Kidney (tissue), 14 donors: ENCODE data around the gene MGST3. TPM values are rescaled to one million over a fixed set of nuclear protein-coding genes. Genes with fewer than 3 reads are reported as not detected.
"Not testable (repeated sequence)": the region's sequence is repeated elsewhere in the genome, so short reads cannot be mapped to it uniquely, and the experiment has no call there.

ENCODE experiments used
- DNase-seq, 5 donors: peaks; one replicate each; pipeline ENCODE4 v3.0.0-alpha.2; 2013 to 2020
- FAIRE-seq: peaks from 2 replicates; lab custom pipeline; 2012; peaks lifted over from hg19 to GRCh38; lab: Jason Lieb, UNC
- H3K27ac ChIP-seq, 2 donors: one replicate each; pipeline ENCODE4 v1.7.0; 2013; ENCODE audit warnings: low read depth in 2 of 2, low read length in 2 of 2, inconsistent platforms in 1 of 2
- H3K27me3 ChIP-seq: one replicate; pipeline ENCODE4 v1.7.1; 2013; ENCODE audit warnings: low read length, inconsistent platforms; ENCODE audit not compliant: control insufficient read depth, insufficient read depth
- H3K36me3 ChIP-seq, 3 donors: one replicate each; pipeline versions ENCODE4 v1.7.0 to v1.7.1; 2013; ENCODE audit warnings: low read length in 3 of 3, control low read depth in 1 of 3, inconsistent platforms in 1 of 3; ENCODE audit not compliant: insufficient read depth in 3 of 3, control insufficient read depth in 2 of 3
- H3K4me1 ChIP-seq, 3 donors: one replicate each; pipeline versions ENCODE4 v1.7.0 to v1.7.1; 2013; ENCODE audit warnings: low read length in 3 of 3, inconsistent platforms in 1 of 3, low read depth in 1 of 3; ENCODE audit not compliant: control insufficient read depth in 2 of 3, insufficient read depth in 2 of 3
- H3K4me3 ChIP-seq, 3 donors: one replicate each; pipeline versions ENCODE4 v1.7.0 to v1.8.1; 2013; ENCODE audit warnings: low read length in 3 of 3, control low read depth in 1 of 3, inconsistent platforms in 1 of 3
- H3K9ac ChIP-seq, 3 donors: one replicate each; pipeline versions ENCODE4 v1.7.0 to v1.7.1; 2013; ENCODE audit warnings: low read length in 3 of 3, control low read depth in 1 of 3, inconsistent platforms in 1 of 3
- H3K9me3 ChIP-seq, 3 donors: one replicate each; pipeline versions ENCODE4 v1.7.0 to v1.7.1; 2013; ENCODE audit warnings: low read length in 3 of 3, control low read depth in 1 of 3, inconsistent platforms in 1 of 3; ENCODE audit not compliant: control insufficient read depth in 2 of 3, insufficient read depth in 1 of 3
- intact Hi-C: fragments of 100-400 bp; cut with DNase I; formaldehyde crosslinking; loops from one replicate; pipeline ENCODE4 v1.11.1; 2022
- polyA plus RNA-seq: library from polyadenylated mRNA; stranded (reverse); fragments of 350-450 nt; fragmentation: Illumina TruSeq; extraction: RNeasy Lipid Tissue Mini Kit (QIAGEN cat#74804); gene quantifications from one replicate; pipeline ENCODE4 v1.2.3, GENCODE V29; 2014; ENCODE audit warnings: low read depth, low replicate concordance; ENCODE audit not compliant: insufficient read depth
- total RNA-seq: library from RNA; stranded (reverse); fragmentation: NEBNext Ultra II Directional; extraction: Animal tissue kit (Norgen Biotek cat#: 25700); gene quantifications from one replicate; pipeline ENCODE4 v1.2.1, GENCODE V29; 2021
- TF ChIP-seq, protein P1 (sequence below): IDR thresholded peaks from 3 replicates; pipeline ENCODE4 v1.5.1; 2012; ENCODE audit warnings: mild to moderate bottlenecking, moderate library complexity, borderline replicate concordance; ENCODE audit not compliant: insufficient read depth; ENCODE audit errors: extremely low read depth
- donor health status: control.
- donor health status: control.
- donor health status: control.
- donor health status: control.
- donor health status: control.
- donor health status: DM: yes; HTN: yes; CAD: no.
- donor health status: Normal renal cell carcinoma (clear cell type).

Gene MGST3
- total and polyA plus RNA-seq, 2 donors from 2014 or later, result 296 to 545 TPM

DNA sequence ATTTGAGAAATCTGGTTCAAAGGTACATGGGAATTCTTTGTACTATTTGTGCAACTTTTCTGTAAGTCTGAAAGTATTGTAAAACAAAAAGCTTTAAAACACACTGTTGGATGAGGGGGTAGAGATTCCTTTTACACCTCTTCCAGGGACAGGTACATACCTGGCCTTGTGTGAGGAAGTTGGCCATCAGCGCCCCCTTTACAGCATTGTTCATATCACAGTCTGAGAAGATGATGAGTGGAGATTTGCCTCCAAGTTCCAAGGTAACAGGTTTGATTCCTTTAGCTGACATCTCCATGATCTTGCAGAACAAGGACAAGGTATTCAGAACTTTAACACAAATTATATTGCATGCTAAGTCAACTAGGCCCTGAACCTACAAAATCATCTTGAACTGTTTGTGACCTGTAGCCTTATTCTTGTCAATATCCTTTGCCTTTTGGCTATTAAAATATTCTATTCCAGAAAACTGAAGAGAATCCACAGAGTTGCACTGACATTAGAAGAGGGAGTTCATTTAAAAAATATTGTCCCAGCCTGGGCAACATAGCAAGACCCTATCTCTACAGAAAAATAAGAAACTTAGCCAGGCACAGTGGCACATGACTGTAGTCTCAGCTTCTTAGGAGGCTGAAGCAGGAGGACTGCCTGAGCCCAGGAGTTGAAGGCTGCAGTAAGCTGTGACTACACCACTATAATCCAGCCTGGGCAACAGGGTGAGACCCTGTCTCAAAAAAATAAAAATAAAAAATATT lies 48.4 kb downstream of the MGST3 start:
- intact Hi-C loops, result no loop called here
- Histone ChIP-seq H3K4me3 (no peak overlapping the region), H3K36me3 (peaks cover 8 to 38% (median 28%) of the 10 kb centered on the region in 3 donors), H3K9ac (no peak overlapping the region), H3K27me3 (no peaks in the 10 kb centered on the region), H3K27ac (no peak overlapping the region), H3K4me1 (no peaks in the 10 kb centered on the region), H3K9me3 (no peaks in the 10 kb centered on the region)
- FAIRE-seq (no peak), DNase-seq (no peak)
- TF ChIP-seq, protein P1, sequence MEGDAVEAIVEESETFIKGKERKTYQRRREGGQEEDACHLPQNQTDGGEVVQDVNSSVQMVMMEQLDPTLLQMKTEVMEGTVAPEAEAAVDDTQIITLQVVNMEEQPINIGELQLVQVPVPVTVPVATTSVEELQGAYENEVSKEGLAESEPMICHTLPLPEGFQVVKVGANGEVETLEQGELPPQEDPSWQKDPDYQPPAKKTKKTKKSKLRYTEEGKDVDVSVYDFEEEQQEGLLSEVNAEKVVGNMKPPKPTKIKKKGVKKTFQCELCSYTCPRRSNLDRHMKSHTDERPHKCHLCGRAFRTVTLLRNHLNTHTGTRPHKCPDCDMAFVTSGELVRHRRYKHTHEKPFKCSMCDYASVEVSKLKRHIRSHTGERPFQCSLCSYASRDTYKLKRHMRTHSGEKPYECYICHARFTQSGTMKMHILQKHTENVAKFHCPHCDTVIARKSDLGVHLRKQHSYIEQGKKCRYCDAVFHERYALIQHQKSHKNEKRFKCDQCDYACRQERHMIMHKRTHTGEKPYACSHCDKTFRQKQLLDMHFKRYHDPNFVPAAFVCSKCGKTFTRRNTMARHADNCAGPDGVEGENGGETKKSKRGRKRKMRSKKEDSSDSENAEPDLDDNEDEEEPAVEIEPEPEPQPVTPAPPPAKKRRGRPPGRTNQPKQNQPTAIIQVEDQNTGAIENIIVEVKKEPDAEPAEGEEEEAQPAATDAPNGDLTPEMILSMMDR, result no peak

DNA sequence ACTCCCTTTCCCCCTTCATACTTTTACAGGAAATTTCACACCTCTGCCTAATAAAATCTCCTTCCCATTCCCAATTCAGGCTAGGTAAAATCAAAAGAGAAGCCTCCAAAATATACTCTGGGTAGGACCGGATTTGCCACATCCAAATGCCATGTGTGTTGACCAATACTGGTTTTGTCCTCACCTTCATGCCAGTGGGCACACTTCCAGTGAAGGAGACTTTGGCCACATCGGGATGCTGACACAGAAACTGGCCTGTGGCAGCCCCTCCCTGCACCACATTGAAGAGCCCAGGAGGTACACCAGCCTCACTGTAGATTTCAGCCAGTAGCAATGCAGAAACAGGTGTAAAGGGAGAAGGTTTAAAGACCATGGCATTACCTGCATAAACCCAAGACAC lies 49.3 kb downstream of the MGST3 start:
- Histone ChIP-seq H3K4me3 (no peak overlapping the region), H3K4me1 (no peaks in the 10 kb centered on the region), H3K27ac (no peak overlapping the region), H3K9ac (no peak overlapping the region), H3K27me3 (no peaks in the 10 kb centered on the region), H3K9me3 (no peaks in the 10 kb centered on the region), H3K36me3 (peaks cover 8 to 38% (median 27%) of the 10 kb centered on the region in 3 donors)
- DNase-seq (no peak), FAIRE-seq (no peak)
- intact Hi-C loops, result no loop called here
- TF ChIP-seq, protein P1, result no peak

DNA sequence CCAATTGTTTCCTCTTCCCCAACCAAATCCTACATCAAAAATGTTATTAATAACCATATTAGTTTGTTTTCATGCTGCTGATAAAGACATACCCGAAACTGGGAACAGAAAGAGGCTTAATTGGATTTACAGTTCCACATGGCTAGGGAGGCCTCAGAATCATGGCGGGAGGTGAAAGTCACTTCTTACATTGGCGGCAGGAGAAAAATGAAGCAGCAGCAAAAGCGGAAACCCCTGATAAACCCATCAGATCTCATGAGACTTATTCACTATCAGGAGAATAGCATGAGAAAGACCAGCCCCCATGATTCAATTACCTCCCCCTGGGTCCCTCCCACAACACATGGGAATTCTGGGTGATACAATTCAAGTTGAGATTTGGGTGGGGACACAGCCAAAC lies 49.7 kb downstream of the MGST3 start:
- H3K27me3 ChIP-seq, H3K9me3 ChIP-seq, FAIRE-seq, H3K4me3 ChIP-seq, intact Hi-C loops, H3K4me1 ChIP-seq, H3K27ac ChIP-seq, H3K9ac ChIP-seq, DNase-seq: not testable (repeated sequence)
- H3K36me3 ChIP-seq, result peaks cover 8 to 38% (median 28%) of the 10 kb centered on the region in 3 donors

DNA sequence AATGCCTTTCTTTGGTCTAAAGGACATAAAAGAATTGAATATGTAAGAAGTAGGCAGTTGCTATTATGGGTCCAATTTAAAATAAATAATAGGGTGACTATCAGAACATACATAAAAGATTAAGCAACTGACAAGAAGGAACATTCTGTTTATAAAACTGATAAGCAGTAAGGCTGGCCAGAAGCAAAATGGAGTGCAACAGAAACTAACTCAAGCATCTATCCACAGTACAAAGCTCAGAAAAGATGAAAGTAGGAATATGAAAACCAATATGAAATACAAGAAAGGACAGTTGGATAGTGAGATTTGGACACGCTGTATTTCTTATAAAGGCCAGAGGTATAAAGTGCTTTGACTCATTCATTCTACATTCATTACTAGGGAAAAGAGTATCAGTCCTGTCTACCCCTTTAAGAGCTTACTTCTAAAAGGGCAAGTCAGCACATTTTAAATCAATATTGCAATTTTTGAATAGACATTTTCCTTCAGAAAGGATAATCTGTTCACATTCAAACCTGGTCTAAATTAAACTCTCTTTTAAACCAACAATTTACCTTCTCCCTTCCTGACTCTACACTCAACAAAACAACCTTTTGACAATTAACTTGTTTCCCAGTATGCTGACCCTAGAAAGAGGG lies 52.9 kb downstream of the MGST3 start:
- DNase-seq, result no peak
- Histone ChIP-seq H3K9ac (no peak overlapping the region), H3K9me3 (no peaks in the 10 kb centered on the region), H3K27ac (no peak overlapping the region), H3K4me3 (no peak overlapping the region), H3K4me1 (no peaks in the 10 kb centered on the region), H3K36me3 (peaks cover 8 to 33% (median 18%) of the 10 kb centered on the region in 3 donors), H3K27me3 (no peaks in the 10 kb centered on the region)
- FAIRE-seq, result no peak
- intact Hi-C loops, result no loop called here
- TF ChIP-seq, protein P1, result no peak
